Sigmoid colon (tissue), 4 donors: ENCODE measurements around the gene MASP1.

Experiments
- CTCF ChIP-seq, 4 experiments: fragments of 450-650 bp in 3 of 4; fragments of 200-600 bp in 1 of 4; IDR thresholded peaks; one replicate each; pipeline ENCODE4 v1.5.1; 2016 to 2019; ENCODE audit warnings: antibody characterized with exemption in 4 of 4, mild to moderate bottlenecking in 3 of 4, moderate library complexity in 2 of 4
- EP300 ChIP-seq, 4 donors: sonication (generic); formaldehyde crosslinking; IDR thresholded peaks; one replicate each; pipeline ENCODE4 v1.6.1; 2017; ENCODE audit warnings: antibody characterized with exemption in 4 of 4
- POLR2A ChIP-seq, 2 donors: fragments of 450-650 bp; IDR thresholded peaks; one replicate each; pipeline ENCODE4 v1.6.1; 2016; ENCODE audit warnings: antibody characterized with exemption in 2 of 2, mild to moderate bottlenecking in 2 of 2, moderate library complexity in 2 of 2

DNA sequence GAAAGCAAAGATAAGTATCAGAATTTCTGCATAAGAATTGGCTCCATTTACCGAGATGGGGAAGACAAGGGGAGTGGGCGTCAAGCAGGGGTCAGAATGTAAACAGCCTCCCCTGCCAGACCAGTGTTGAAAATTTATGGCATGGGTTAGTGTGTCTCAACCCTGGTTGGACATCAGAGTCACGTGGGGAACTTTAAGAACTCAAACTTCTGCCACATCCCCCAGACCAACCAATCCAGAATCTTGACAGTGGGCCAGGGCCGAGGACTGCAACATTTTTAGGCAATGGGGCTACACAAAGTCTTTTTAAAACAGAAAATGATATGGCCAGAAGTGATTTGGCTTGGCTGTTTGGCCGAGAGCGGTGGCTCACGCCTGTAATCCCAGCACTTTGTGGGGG lies 14.3 kb upstream of the MASP1 start:
- TF ChIP-seq CTCF (IDR thresholded peaks at IDR 0.05): no peak
- no peak for TF ChIP-seq EP300 (IDR thresholded peaks at IDR 0.05)
- TF ChIP-seq POLR2A (IDR thresholded peaks at IDR 0.05): no peak
